Activated T-helper 1 cell treated with anti-CD3 and anti-CD28 coated beads, Interleukin-2, amount 50 U/mL, for 16 hours (primary cell): ENCODE measurements around the gene RANBP10.

Experiments used
- DNase-seq, 2 donors: peaks; one replicate each; pipeline ENCODE4 v3.0.0-alpha.2; 2020; ENCODE audit warnings: low read depth in 1 of 2, low spot score in 1 of 2

The RANBP10 gene

GRCh38 chr16:67828651-67829050 is 22.3 kb upstream of the RANBP10 start:
- no peak for DNase-seq

- no peak for DNase-seq
Observed at GRCh38 chr16:67825906-67826305, 19.5 kb upstream of the RANBP10 start.

- no peak for DNase-seq
Observed at GRCh38 chr16:67825119-67825518, 18.8 kb upstream of the RANBP10 start.

GRCh38 chr16:67822511-67822910 is 16.2 kb upstream of the RANBP10 start:
- no peak for DNase-seq

- DNase-seq = no peak
Observed at GRCh38 chr16:67820608-67821259, 14.4 kb upstream of the RANBP10 start.

- DNase-seq = no peak
Observed at GRCh38 chr16:67814567-67814966, 8.2 kb upstream of the RANBP10 start.

GRCh38 chr16:67811899-67812298 is 5.5 kb upstream of the RANBP10 start:
- DNase-seq = no peak

- DNase-seq = no peak
Observed at GRCh38 chr16:67807148-67807682, 855 bp upstream of the RANBP10 start.

GRCh38 chr16:67805718-67806427 is 487 bp downstream of the RANBP10 start:
- no peak for DNase-seq

- DNase-seq = no peak
Observed at GRCh38 chr16:67804853-67805542, 1.4 kb downstream of the RANBP10 start.

GRCh38 chr16:67803894-67804293 is 2.5 kb downstream of the RANBP10 start:
- no peak for DNase-seq

GRCh38 chr16:67801883-67802282 is 4.5 kb downstream of the RANBP10 start:
- DNase-seq = no peak

GRCh38 chr16:67801241-67801640 is 5.1 kb downstream of the RANBP10 start:
- no peak for DNase-seq

- DNase-seq = no peak
Observed at GRCh38 chr16:67800338-67800926, 5.9 kb downstream of the RANBP10 start.

GRCh38 chr16:67796099-67796718 is 10.2 kb downstream of the RANBP10 start:
- no peak for DNase-seq

GRCh38 chr16:67790071-67790470 is 16.3 kb downstream of the RANBP10 start:
- DNase-seq = no peak

- no peak for DNase-seq
Observed at GRCh38 chr16:67786491-67786890, 19.9 kb downstream of the RANBP10 start.

GRCh38 chr16:67783353-67783725 is 23.0 kb downstream of the RANBP10 start:
- no peak for DNase-seq

- no peak for DNase-seq
Observed at GRCh38 chr16:67782567-67783352, 23.6 kb downstream of the RANBP10 start.

GRCh38 chr16:67781565-67781921 is 24.8 kb downstream of the RANBP10 start:
- DNase-seq = no peak
